ENCODE measurements around the gene SEMA4D.

Gene SEMA4D

GRCh38 chr9:89462199-89462598, 35.7 kb downstream of the SEMA4D start:
- DNase-seq = no peak

GRCh38 chr9:89461265-89461664, 36.6 kb downstream of the SEMA4D start:
- no peak for DNase-seq

- DNase-seq = no peak
These were observed 37.4 kb downstream of the SEMA4D start for GRCh38 chr9:89460551-89460950.

- DNase-seq = no peak
These were observed 39.0 kb downstream of the SEMA4D start for GRCh38 chr9:89458768-89459496.

GRCh38 chr9:89457376-89457855, 40.5 kb downstream of the SEMA4D start:
- DNase-seq = no peak

- DNase-seq = no peak
These were observed 42.5 kb downstream of the SEMA4D start for GRCh38 chr9:89455356-89455824.

GRCh38 chr9:89454498-89455355, 43.2 kb downstream of the SEMA4D start:
- no peak for DNase-seq

- DNase-seq = no peak
These were observed 44.5 kb downstream of the SEMA4D start for GRCh38 chr9:89453452-89453851.

GRCh38 chr9:89452561-89452960, 45.4 kb downstream of the SEMA4D start:
- no peak for DNase-seq

- no peak for DNase-seq
These were observed 47.7 kb downstream of the SEMA4D start for GRCh38 chr9:89450213-89450612.

- DNase-seq = no peak
These were observed 48.6 kb downstream of the SEMA4D start for GRCh38 chr9:89449261-89449671.

- DNase-seq = no peak
These were observed 49.1 kb downstream of the SEMA4D start for GRCh38 chr9:89448821-89449220.

- DNase-seq = no peak
These were observed 49.5 kb downstream of the SEMA4D start for GRCh38 chr9:89448381-89448780.

GRCh38 chr9:89447416-89447815, 50.5 kb downstream of the SEMA4D start:
- no peak for DNase-seq

GRCh38 chr9:89446961-89447310, 51.0 kb downstream of the SEMA4D start:
- no peak for DNase-seq

GRCh38 chr9:89446261-89446960, 51.5 kb downstream of the SEMA4D start:
- DNase-seq = no peak

GRCh38 chr9:89445801-89446251, 52.1 kb downstream of the SEMA4D start:
- DNase-seq = no peak

- DNase-seq = no peak
These were observed 52.8 kb downstream of the SEMA4D start for GRCh38 chr9:89444925-89445765.

- DNase-seq = no peak
These were observed 53.6 kb downstream of the SEMA4D start for GRCh38 chr9:89444274-89444673.

- no peak for DNase-seq
These were observed 54.7 kb downstream of the SEMA4D start for GRCh38 chr9:89442981-89443814.

GRCh38 chr9:89442501-89442978, 55.4 kb downstream of the SEMA4D start:
- no peak for DNase-seq

Data from NCI-H1436 (cell line).